ENCODE data around the gene ADPRHL1. TPM values are rescaled to one million over a fixed set of nuclear protein-coding genes. Genes with fewer than 3 reads are reported as not detected.

ADPRHL1 gene
- total RNA-seq, 1 donor from 2014 or later, result 2.8 TPM

- no peak for DNase-seq (ENCODE audit: low read depth, low spot score)
- Mint-ChIP-seq H3K27me3 (ENCODE audit: low read depth) (no peaks in the 10 kb centered on the region), H3K4me3 (no peak overlapping the region), H3K27ac (ENCODE audit: unreplicated experiment) (no peak overlapping the region), H3K9me3 (no peaks in the 10 kb centered on the region), H3K4me1 (peaks cover 3% of the 10 kb centered on the region), H3K36me3 (ENCODE audit: low read depth) (peaks cover 6% of the 10 kb centered on the region)
- TF ChIP-seq CTCF (conservative IDR thresholded peaks at IDR 0.05), result no peak
These were observed 19.8 kb downstream of the ADPRHL1 start for GRCh38 chr13:113433391-113433916.

DNA sequence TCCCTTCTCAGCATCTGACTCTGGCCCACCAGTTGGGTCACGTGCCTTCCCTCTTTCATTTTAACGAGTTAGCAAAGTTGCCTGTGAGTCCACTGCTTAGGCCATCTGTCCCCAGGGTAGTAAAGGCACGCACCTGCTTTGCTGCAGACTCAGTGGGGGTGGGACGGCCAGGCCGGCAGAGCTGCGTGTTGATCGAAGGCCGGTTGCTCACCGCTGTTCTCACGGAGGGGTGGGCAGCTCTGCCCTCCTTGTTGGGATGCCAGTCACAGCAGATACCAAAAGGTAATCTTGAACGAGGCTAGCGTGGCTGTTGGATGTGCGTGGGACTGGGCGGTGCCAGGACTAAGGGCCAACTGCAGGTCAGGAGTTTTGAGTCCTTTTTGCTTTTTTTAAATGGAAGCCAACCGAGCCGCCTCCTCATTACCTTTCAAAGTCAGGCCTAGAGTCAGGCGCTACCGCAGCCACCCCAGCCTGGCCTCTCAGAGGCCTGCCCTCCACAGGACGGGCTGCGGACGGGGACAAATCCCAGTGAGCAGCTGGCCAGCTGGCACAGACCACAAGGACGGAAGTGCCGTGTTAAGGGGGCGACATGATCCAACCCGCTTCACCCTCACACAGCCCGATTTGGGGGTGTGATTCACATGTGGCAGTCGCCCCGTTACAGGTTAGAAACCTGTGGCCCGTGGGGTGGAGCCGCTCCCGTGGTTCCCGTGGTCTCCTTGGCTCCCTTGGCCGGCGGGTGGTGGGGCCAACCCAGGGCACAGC lies 20.6 kb downstream of the ADPRHL1 start:
- no peak for DNase-seq (ENCODE audit: low read depth, low spot score)
- Mint-ChIP-seq H3K27me3 (ENCODE audit: low read depth) (no peaks in the 10 kb centered on the region), H3K27ac (ENCODE audit: unreplicated experiment) (no peak overlapping the region), H3K36me3 (ENCODE audit: low read depth) (peaks cover 6% of the 10 kb centered on the region), H3K4me1 (peaks cover 3% of the 10 kb centered on the region), H3K9me3 (no peaks in the 10 kb centered on the region), H3K4me3 (no peak overlapping the region)
- no peak for TF ChIP-seq CTCF (conservative IDR thresholded peaks at IDR 0.05)

DNA sequence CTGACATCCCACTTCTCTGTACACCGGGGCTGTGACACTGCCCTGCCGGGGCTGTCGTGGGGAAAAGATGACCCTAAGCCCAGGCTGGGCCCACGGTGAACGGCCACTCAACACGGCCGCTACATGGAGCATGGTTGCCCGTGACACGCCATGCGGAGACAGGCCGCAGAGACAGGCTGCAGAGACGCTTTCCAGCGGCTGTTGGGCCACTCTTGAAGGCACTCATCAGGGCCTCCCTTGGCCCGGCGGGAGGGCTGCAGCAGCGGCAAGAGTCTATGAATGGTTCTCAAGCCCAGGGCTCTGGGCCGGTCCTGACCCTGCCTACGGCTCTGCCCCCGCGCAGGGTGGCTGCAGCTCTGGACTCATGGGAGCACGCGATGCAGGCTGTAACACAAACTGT lies 22.1 kb downstream of the ADPRHL1 start:
- H3K9me3 Mint-ChIP-seq, result no peaks in the 10 kb centered on the region
- peaks cover 2% of the 10 kb centered on the region for H3K36me3 Mint-ChIP-seq (ENCODE audit: low read depth)
- TF ChIP-seq CTCF (conservative IDR thresholded peaks at IDR 0.05), result no peak
- DNase-seq (ENCODE audit: low read depth, low spot score), result no peak
- H3K27ac Mint-ChIP-seq (ENCODE audit: unreplicated experiment), result no peak overlapping the region
- H3K4me1 Mint-ChIP-seq, result no peaks in the 10 kb centered on the region
- no peak overlapping the region for H3K4me3 Mint-ChIP-seq
- H3K27me3 Mint-ChIP-seq (ENCODE audit: low read depth), result no peaks in the 10 kb centered on the region

- Mint-ChIP-seq H3K9me3 (no peaks in the 10 kb centered on the region), H3K27me3 (ENCODE audit: low read depth) (no peaks in the 10 kb centered on the region), H3K36me3 (ENCODE audit: low read depth) (peaks cover 2% of the 10 kb centered on the region), H3K4me3 (no peak overlapping the region), H3K27ac (ENCODE audit: unreplicated experiment) (no peak overlapping the region), H3K4me1 (no peaks in the 10 kb centered on the region)
- no peak for TF ChIP-seq CTCF (conservative IDR thresholded peaks at IDR 0.05)
- DNase-seq (ENCODE audit: low read depth, low spot score), result no peak
These were observed 22.7 kb downstream of the ADPRHL1 start for GRCh38 chr13:113430378-113431110.

DNA sequence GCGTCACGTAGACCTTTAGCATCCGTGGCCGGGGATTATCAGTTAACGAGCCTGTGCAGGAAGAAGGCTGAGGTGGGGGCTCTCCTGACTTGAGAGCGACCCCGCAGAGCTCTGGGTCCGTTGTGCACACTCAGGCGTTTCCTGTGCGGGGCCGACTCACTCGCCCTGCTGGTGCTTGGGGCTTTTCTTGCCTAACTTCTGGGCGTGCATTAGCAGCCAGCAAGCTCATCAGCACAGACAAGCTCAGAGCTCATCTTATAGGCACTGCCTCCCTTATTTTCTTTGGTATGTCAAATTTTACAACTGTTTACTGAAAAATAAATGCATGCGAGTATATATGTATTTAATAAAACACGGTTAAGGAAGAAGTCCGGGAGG lies 23.7 kb downstream of the ADPRHL1 start:
- Mint-ChIP-seq H3K4me3 (no peak overlapping the region), H3K27ac (ENCODE audit: unreplicated experiment) (no peak overlapping the region), H3K27me3 (ENCODE audit: low read depth) (no peaks in the 10 kb centered on the region), H3K4me1 (no peaks in the 10 kb centered on the region), H3K36me3 (ENCODE audit: low read depth) (peaks cover 2% of the 10 kb centered on the region), H3K9me3 (no peaks in the 10 kb centered on the region)
- DNase-seq (ENCODE audit: low read depth, low spot score), result no peak
- TF ChIP-seq CTCF (conservative IDR thresholded peaks at IDR 0.05), result no peak

All from neural crest cell (in vitro differentiated cells).